SK-MEL-5 (cell line): Measurements from ENCODE around the gene ZNF20. TPM values are rescaled to one million over a fixed set of nuclear protein-coding genes. Genes with fewer than 3 reads are reported as not detected.

Source experiments
- small RNA-seq, 2 experiments: library from RNA; depleted of rRNA; stranded (forward); fragments of <200 nt; gene quantifications; one replicate each; pipeline ENCODE3, GENCODE V24; 2014
- total RNA-seq: library from RNA; depleted of rRNA; stranded (reverse); fragments of >200 nt; shearing (Covaris generic); gene quantifications from 2 replicates; pipeline ENCODE4 v1.2.3, GENCODE V29; 2014; rRNA removed

ZNF20 gene
- total RNA-seq, 1 experiment from 2014 or later: 5.4 TPM

Small RNA genes lying within 50 kb of the gene (small RNA-seq; reads per million reads assigned to genes)
- gene RF00019: 0 reads per million in 2 experiments
- 0 reads per million in 2 experiments for gene RNA5SP467

Other genes starting within 250 kb of the ZNF20 start
- gene ZNF700, start 215.2 kb downstream of the ZNF20 start, total RNA-seq: 9.5 and 11.7 TPM in 2 replicates
- gene ZNF763, start 175.3 kb downstream of the ZNF20 start, total RNA-seq: 0.51 and 1.8 TPM in 2 replicates
- gene ZNF433, start 104.7 kb downstream of the ZNF20 start, total RNA-seq: 1.1 and 2.3 TPM in 2 replicates
- gene ZNF878, start 87.4 kb downstream of the ZNF20 start, total RNA-seq: 0.37 and 0.77 TPM in 2 replicates
- 2.7 and 5.2 TPM in 2 replicates for gene ZNF844, start 75.6 kb downstream of the ZNF20 start, total RNA-seq
- gene ZNF625, start 16.4 kb upstream of the ZNF20 start, total RNA-seq: 1.6 and 1.9 TPM in 2 replicates
- 3.2 and 4.5 TPM in 2 replicates for gene ZNF136, start 22.7 kb upstream of the ZNF20 start, total RNA-seq
- 1.3 and 2.2 TPM in 2 replicates for gene ZNF44, start 154.5 kb upstream of the ZNF20 start, total RNA-seq
- 1.3 and 1.6 TPM in 2 replicates for gene ZNF563, start 193.3 kb upstream of the ZNF20 start, total RNA-seq
- 0.27 and 0.58 TPM in 2 replicates for gene ZNF442, start 225.3 kb upstream of the ZNF20 start, total RNA-seq